A549 (cell line): ENCODE results near the gene ITGA11. TPM values are rescaled to one million over a fixed set of nuclear protein-coding genes. Genes with fewer than 3 reads are reported as not detected.
A peak's percentile ranks its signal among the peaks of the same experiment; 100 is the strongest.

ENCODE experiments used
- ATAC-seq, 2 experiments: fragments of 200-7000 bp in 1 of 2; fragments of >200 bp in 1 of 2; cut with Nextera tagmentation in 1 of 2; cut with Tn5 transposase in 1 of 2; 3 replicates each; pipeline versions ENCODE4 v1.8.0 to v1.9.1; 2018 to 2020; ENCODE audit warnings: mild to moderate bottlenecking in 1 of 2, moderate library complexity in 1 of 2
- CTCF ChIA-PET: fragments of 300-600 bp; sonication (Branson Sonifier 250); formaldehyde crosslinking; extraction: SDS; loops from one replicate; lab custom pipeline; 2021; ENCODE audit warnings: antibody characterized with exemption, inconsistent platforms; lab: Yijun Ruan, JAX
- POLR2A ChIA-PET: fragments of 350-600 bp; formaldehyde crosslinking; extraction: SDS; loops from one replicate; lab custom pipeline; 2021; ENCODE audit warnings: antibody characterized with exemption, inconsistent platforms; lab: Yijun Ruan, JAX
- DNase-seq, 2 experiments: peaks; one replicate each; pipeline versions ENCODE4 v3.0.0 to v3.0.0-alpha.2; 2011 to 2016; ENCODE audit warnings: low read depth in 1 of 2, low spot score in 1 of 2
- FAIRE-seq: peaks from 2 replicates; lab custom pipeline; 2011; peaks lifted over from hg19 to GRCh38; lab: Jason Lieb, UNC
- H3K27ac ChIP-seq, 2 experiments: fragments of >200 bp; sonication (Bioruptor Twin); formaldehyde crosslinking; 3 replicates each; pipeline ENCODE4 v1.5.1; 2016 to 2017
- H3K4me1 ChIP-seq: fragments of >200 bp; sonication (Bioruptor Twin); formaldehyde crosslinking; 3 replicates; pipeline ENCODE4 v1.6.1; 2016
- H3K4me2 ChIP-seq: fragments of >200 bp; sonication (Bioruptor Twin); formaldehyde crosslinking; 3 replicates; pipeline ENCODE4 v1.6.1; 2016
- H3K4me3 ChIP-seq: fragments of >200 bp; sonication (Bioruptor Twin); formaldehyde crosslinking; 3 replicates; pipeline ENCODE4 v1.5.1; 2016
- H3K9me3 ChIP-seq: fragments of >200 bp; sonication (Bioruptor Twin); formaldehyde crosslinking; 3 replicates; pipeline ENCODE4 v1.6.1; 2016
- BCL3 ChIP-seq: fragments of >200 bp; sonication (Bioruptor Twin); formaldehyde crosslinking; IDR thresholded peaks from 3 replicates; pipeline ENCODE4 v1.6.1; 2016
- CBX8 ChIP-seq: fragments of 200-600 bp; sonication (generic); IDR thresholded peaks from 2 replicates; pipeline ENCODE4 v1.6.1; 2016
- EHMT2 ChIP-seq: fragments of 200-600 bp; sonication (generic); IDR thresholded peaks from 2 replicates; pipeline ENCODE4 v1.6.1; 2016; ENCODE audit warnings: antibody characterized with exemption, low read depth, mild to moderate bottlenecking, moderate library complexity
- EP300 ChIP-seq, 2 experiments: fragments of >200 bp; sonication (Bioruptor Twin); formaldehyde crosslinking; IDR thresholded peaks; 2 replicates in 1 of 2; 3 replicates in 1 of 2; pipeline ENCODE4 v1.6.1; 2016 to 2017
- ESRRA ChIP-seq: fragments of 150-350 bp; IDR thresholded peaks from 2 replicates; pipeline ENCODE4 v1.6.1; 2014; ENCODE audit warnings: mild to moderate bottlenecking, low read length, borderline replicate concordance
- FOXS1 ChIP-seq: fragments of 250-450 bp; sonication (Bioruptor Pico); IDR thresholded peaks from 2 replicates; pipeline ENCODE4 v1.5.0; 2020; ENCODE audit warnings: mild to moderate bottlenecking, moderate library complexity
- HEYL ChIP-seq: fragments of 250-450 bp; sonication (Bioruptor Pico); IDR thresholded peaks from 2 replicates; pipeline ENCODE4 v1.8.0; 2021; ENCODE audit warnings: mild to moderate bottlenecking, moderate library complexity
- HMGXB4 ChIP-seq: fragments of 250-450 bp; sonication (Bioruptor Pico); IDR thresholded peaks from 2 replicates; pipeline ENCODE4 v1.5.0; 2021; ENCODE audit warnings: mild to moderate bottlenecking, moderate library complexity, borderline replicate concordance
- MAZ ChIP-seq: fragments of 150-350 bp; IDR thresholded peaks from 2 replicates; pipeline ENCODE4 v1.6.1; 2014; ENCODE audit warnings: antibody characterized with exemption, low read depth, low read length, borderline replicate concordance
- MYC ChIP-seq: IDR thresholded peaks from 2 replicates; pipeline ENCODE4 v1.6.1; 2012; ENCODE audit warnings: mild to moderate bottlenecking, inconsistent platforms, low read length, improper control_type of control experiment, borderline replicate concordance
- NFE2L2 ChIP-seq: fragments of 150-350 bp; conservative IDR thresholded peaks from 2 replicates; pipeline ENCODE4 v1.6.1; 2014; ENCODE audit warnings: low read length
- POLR2A ChIP-seq: IDR thresholded peaks from 2 replicates; pipeline ENCODE4 v1.6.1; 2012; ENCODE audit warnings: mild to moderate bottlenecking, low read length
- RAD21 ChIP-seq, 2 experiments: fragments of >200 bp in 1 of 2; sonication (Bioruptor Twin) in 1 of 2; formaldehyde crosslinking in 1 of 2; IDR thresholded peaks in 1 of 2; conservative IDR thresholded peaks in 1 of 2; 2 replicates in 1 of 2; 3 replicates in 1 of 2; pipeline ENCODE4 v1.6.1; 2012 to 2018; ENCODE audit warnings: inconsistent platforms in 1 of 2
- REST ChIP-seq: fragments of 200-600 bp; sonication (generic); IDR thresholded peaks from 2 replicates; pipeline ENCODE4 v1.6.1; 2016; ENCODE audit warnings: antibody characterized with exemption, mild to moderate bottlenecking, moderate library complexity
- RFX5 ChIP-seq: fragments of 450-650 bp; IDR thresholded peaks from 2 replicates; pipeline ENCODE4 v1.7.1; 2014; ENCODE audit warnings: antibody characterized with exemption, mild to moderate bottlenecking, moderate library complexity
- TP53 ChIP-seq: fragments of 250-450 bp; sonication (Bioruptor Pico); IDR thresholded peaks from 2 replicates; pipeline ENCODE4 v1.5.0; 2021; ENCODE audit warnings: mild to moderate bottlenecking, moderate library complexity
- ZFP36 ChIP-seq: fragments of 450-650 bp; IDR thresholded peaks from 2 replicates; pipeline ENCODE4 v1.6.1; 2014; ENCODE audit warnings: borderline replicate concordance; ENCODE audit not compliant: partially characterized antibody
- WGBS: methylation state at CpG from one replicate; pipeline ENCODE4 v1.1.6; 2017; ENCODE audit errors: missing lambda C conversion rate; 5-methylcytosine and 5-hydroxymethylcytosine counted together
- polyA plus RNA-seq, 4 experiments: library from polyadenylated mRNA; depleted of rRNA in 3 of 4; stranded (reverse); fragments of >200 nt; fragmentation: RNase III in 1 of 4; extraction: RNeasy Plus Mini Kit Qiagen cat#74134 plus additional on column Dnase treatment in 1 of 4; gene quantifications; 2 replicates in 3 of 4; 3 replicates in 1 of 4; pipeline ENCODE4 v1.2.3, GENCODE V29; 2011 to 2017
- TF ChIP-seq, protein P1 (sequence below): fragments of 150-350 bp; IDR thresholded peaks from 2 replicates; pipeline ENCODE4 v1.6.1; 2014; ENCODE audit warnings: low read depth, mild to moderate bottlenecking, low read length
- TF ChIP-seq, protein P2 (sequence below): fragments of >200 bp; sonication (Bioruptor Twin); formaldehyde crosslinking; IDR thresholded peaks from 3 replicates; pipeline ENCODE4 v1.5.1; 2016

ITGA11 gene
- polyA plus RNA-seq, 2 of the 4 experiments (the other 2 are of a cell fraction): 8.3 to 17.2 TPM

DNA sequence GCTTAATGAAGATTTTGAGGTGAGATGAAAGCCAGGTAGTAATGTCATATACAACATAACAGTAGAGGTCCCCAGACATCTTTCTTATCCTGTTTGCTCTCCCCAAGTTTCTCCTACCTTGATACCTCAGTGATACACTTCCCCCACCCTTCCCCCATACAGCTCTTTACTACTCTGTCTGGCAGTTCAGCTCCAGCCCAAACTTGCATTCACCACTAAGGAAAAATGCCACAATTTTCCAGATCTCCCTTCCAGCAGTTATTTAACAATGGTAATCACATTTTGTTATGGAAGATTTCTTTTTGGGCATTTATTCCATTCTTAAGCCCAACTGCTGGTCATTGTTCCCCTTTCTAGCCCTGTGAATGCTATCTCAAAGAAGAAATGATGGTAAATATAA is 34.9 kb upstream of the ITGA11 start:
- no peak for DNase-seq
- H3K4me2 ChIP-seq: no peak overlapping the region
- TF ChIP-seq RAD21 (conservative IDR thresholded peaks at IDR 0.05 in 1 of 2, IDR thresholded peaks at IDR 0.05 in 1 of 2): peak in 1 of 2 experiments; percentile 15; a peak in 1 of 5 replicates
- TF ChIP-seq HEYL (CRISPR knock-in tag): no peak
- no peak overlapping the region for H3K27ac ChIP-seq
- CTCF ChIA-PET: interaction anchor here (1.1 to 2.0 kb wide), 6 partner anchors 16 to 160 kb away, joined by 3 to 6 read pairs (median 3); no protein-coding TSS in a partner anchor
- POLR2A ChIA-PET: no interaction called here
- FAIRE-seq: no peak
- peaks cover 26% of the 10 kb centered on the region for H3K4me1 ChIP-seq
- H3K4me3 ChIP-seq: no peak overlapping the region
- no peaks in the 10 kb centered on the region for H3K9me3 ChIP-seq
- no peak for ATAC-seq

DNA sequence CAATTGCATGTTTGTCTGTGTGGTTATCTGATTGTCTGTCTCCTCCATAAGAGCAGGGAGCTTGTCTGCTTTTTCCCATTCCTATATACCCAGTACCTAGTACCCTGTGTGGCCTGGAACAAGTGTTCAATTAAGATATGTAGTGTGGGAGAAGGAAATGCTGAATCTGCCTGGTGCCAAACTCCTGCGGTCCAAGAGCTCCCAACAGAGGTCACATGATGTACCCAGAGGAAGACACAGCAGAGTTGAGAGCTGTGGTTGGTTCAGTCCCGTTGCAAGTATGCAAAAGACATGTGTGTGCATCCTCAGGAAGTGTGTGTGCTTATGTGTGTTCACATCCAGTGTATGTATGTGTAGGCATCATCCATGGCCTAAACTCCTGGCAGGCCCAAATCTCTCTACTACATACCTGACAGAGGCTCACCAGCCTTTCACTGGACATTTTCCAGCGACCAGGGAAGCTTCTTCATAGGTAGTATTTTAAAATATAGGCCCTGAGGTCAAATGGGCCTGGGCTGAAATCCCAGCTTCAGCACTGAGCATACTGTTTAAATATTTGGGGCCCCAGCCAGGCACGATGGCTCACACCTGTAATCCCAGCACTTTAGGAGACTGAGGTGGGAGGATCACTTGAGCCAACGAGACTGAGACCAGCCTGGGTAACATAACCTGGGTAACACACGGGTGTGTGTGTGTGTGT is 34.0 kb upstream of the ITGA11 start:
- CTCF ChIA-PET: interaction anchor here (0.9 to 3.4 kb wide), 12 partner anchors 9 to 459 kb away, joined by 3 to 12 read pairs (median 3); no protein-coding TSS in a partner anchor
- TF ChIP-seq FOXS1 (CRISPR knock-in tag): no peak
- TF ChIP-seq ESRRA: no peak
- TF ChIP-seq EP300 (IDR thresholded peaks at IDR 0.05): no peak
- TF ChIP-seq, protein P1, sequence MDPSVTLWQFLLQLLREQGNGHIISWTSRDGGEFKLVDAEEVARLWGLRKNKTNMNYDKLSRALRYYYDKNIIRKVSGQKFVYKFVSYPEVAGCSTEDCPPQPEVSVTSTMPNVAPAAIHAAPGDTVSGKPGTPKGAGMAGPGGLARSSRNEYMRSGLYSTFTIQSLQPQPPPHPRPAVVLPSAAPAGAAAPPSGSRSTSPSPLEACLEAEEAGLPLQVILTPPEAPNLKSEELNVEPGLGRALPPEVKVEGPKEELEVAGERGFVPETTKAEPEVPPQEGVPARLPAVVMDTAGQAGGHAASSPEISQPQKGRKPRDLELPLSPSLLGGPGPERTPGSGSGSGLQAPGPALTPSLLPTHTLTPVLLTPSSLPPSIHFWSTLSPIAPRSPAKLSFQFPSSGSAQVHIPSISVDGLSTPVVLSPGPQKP: no peak
- TF ChIP-seq, protein P2, sequence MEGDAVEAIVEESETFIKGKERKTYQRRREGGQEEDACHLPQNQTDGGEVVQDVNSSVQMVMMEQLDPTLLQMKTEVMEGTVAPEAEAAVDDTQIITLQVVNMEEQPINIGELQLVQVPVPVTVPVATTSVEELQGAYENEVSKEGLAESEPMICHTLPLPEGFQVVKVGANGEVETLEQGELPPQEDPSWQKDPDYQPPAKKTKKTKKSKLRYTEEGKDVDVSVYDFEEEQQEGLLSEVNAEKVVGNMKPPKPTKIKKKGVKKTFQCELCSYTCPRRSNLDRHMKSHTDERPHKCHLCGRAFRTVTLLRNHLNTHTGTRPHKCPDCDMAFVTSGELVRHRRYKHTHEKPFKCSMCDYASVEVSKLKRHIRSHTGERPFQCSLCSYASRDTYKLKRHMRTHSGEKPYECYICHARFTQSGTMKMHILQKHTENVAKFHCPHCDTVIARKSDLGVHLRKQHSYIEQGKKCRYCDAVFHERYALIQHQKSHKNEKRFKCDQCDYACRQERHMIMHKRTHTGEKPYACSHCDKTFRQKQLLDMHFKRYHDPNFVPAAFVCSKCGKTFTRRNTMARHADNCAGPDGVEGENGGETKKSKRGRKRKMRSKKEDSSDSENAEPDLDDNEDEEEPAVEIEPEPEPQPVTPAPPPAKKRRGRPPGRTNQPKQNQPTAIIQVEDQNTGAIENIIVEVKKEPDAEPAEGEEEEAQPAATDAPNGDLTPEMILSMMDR: no peak
- no peak for TF ChIP-seq HMGXB4
- no peak for TF ChIP-seq POLR2A
- no peak for TF ChIP-seq EHMT2
- TF ChIP-seq ZFP36: no peak
- TF ChIP-seq TP53: no peak
- TF ChIP-seq MYC: no peak
- TF ChIP-seq NFE2L2: no peak
- TF ChIP-seq CBX8: no peak
- TF ChIP-seq REST: no peak
- TF ChIP-seq RFX5: no peak
- TF ChIP-seq MAZ: no peak
- TF ChIP-seq RAD21 (conservative IDR thresholded peaks at IDR 0.05 in 1 of 2, IDR thresholded peaks at IDR 0.05 in 1 of 2): no peak
- no peak for TF ChIP-seq BCL3
- no peak overlapping the region for H3K4me3 ChIP-seq
- ATAC-seq (no peak), FAIRE-seq (no peak), DNase-seq (no peak)
- POLR2A ChIA-PET: no interaction called here
- WGBS: 58% methylated on average over 6 of the region's 6 CpGs
- H3K27ac ChIP-seq: no peak overlapping the region
- H3K4me2 ChIP-seq: no peak overlapping the region
- peaks cover 20% of the 10 kb centered on the region for H3K4me1 ChIP-seq
- no peaks in the 10 kb centered on the region for H3K9me3 ChIP-seq
